ENCODE results near the gene MYO1C.
"Not testable (repeated sequence)": the region's sequence is repeated elsewhere in the genome, so short reads cannot be mapped to it uniquely, and the experiment has no call there.

The MYO1C gene

GRCh38 chr17:1532836-1533602 is 40.5 kb upstream of the MYO1C start:
- no peak overlapping the region for H3K4me3 ChIP-seq (replicated peaks; ENCODE audit: low read depth, low read length)
- peak; percentile 24 for DNase-seq (ENCODE audit: low read depth)
- peak; percentile 37 for TF ChIP-seq CTCF (IDR thresholded peaks at IDR 0.05; ENCODE audit: low read length, missing control alignments)

- no peak for TF ChIP-seq CTCF (IDR thresholded peaks at IDR 0.05; ENCODE audit: low read length, missing control alignments)
- H3K4me3 ChIP-seq (replicated peaks; ENCODE audit: low read depth, low read length): no peak overlapping the region
- no peak for DNase-seq (ENCODE audit: low read depth)
These were observed 37.4 kb upstream of the MYO1C start for GRCh38 chr17:1529863-1530262.

GRCh38 chr17:1526876-1527275 is 34.4 kb upstream of the MYO1C start:
- H3K4me3 ChIP-seq (replicated peaks; ENCODE audit: low read depth, low read length); DNase-seq (ENCODE audit: low read depth): not testable (repeated sequence)

- no peak for TF ChIP-seq CTCF (IDR thresholded peaks at IDR 0.05; ENCODE audit: low read length, missing control alignments)
- DNase-seq (ENCODE audit: low read depth): no peak
- no peak overlapping the region for H3K4me3 ChIP-seq (replicated peaks; ENCODE audit: low read depth, low read length)
These were observed 30.1 kb upstream of the MYO1C start for GRCh38 chr17:1522626-1523025.

- no peak for DNase-seq (ENCODE audit: low read depth)
- H3K4me3 ChIP-seq (replicated peaks; ENCODE audit: low read depth, low read length): no peak overlapping the region
- TF ChIP-seq CTCF (IDR thresholded peaks at IDR 0.05; ENCODE audit: low read length, missing control alignments): no peak
These were observed 28.7 kb upstream of the MYO1C start for GRCh38 chr17:1521086-1521640.

GRCh38 chr17:1519678-1520077 is 27.2 kb upstream of the MYO1C start:
- TF ChIP-seq CTCF (IDR thresholded peaks at IDR 0.05; ENCODE audit: low read length, missing control alignments): no peak
- DNase-seq (ENCODE audit: low read depth): no peak
- no peak overlapping the region for H3K4me3 ChIP-seq (replicated peaks; ENCODE audit: low read depth, low read length)

GRCh38 chr17:1518410-1518809 is 25.9 kb upstream of the MYO1C start:
- TF ChIP-seq CTCF (IDR thresholded peaks at IDR 0.05; ENCODE audit: low read length, missing control alignments): no peak
- H3K4me3 ChIP-seq (replicated peaks; ENCODE audit: low read depth, low read length): no peak overlapping the region
- DNase-seq (ENCODE audit: low read depth): no peak

Measured in fibroblast of pulmonary artery (primary cell).